Stimulated activated naive B cell treated with anti-CD40 and anti-IgM and Interleukin-4, amounts not matched to agents 10 μg/mL and 1 μg/mL and 100 μg/mL, for 72 hours (primary cell): ENCODE results near the gene TMEM106B.
"Not testable (repeated sequence)": the region's sequence is repeated elsewhere in the genome, so short reads cannot be mapped to it uniquely, and the experiment has no call there.

Experiments
- ATAC-seq, 2 donors: fragments of 150-1000 bp; cut with Tn5 transposase; replicated peaks; 2 replicates each; pipeline ENCODE4 v1.10.0; 2021; ENCODE audit warnings: moderate library complexity in 1 of 2
- DNase-seq: peaks from one replicate; pipeline ENCODE4 v3.0.0; 2021
- H3K27ac Mint-ChIP-seq: one replicate; pipeline ENCODE4 v1.8.0; 2022; ENCODE audit warnings: mild to moderate bottlenecking, mixed read lengths
- H3K27me3 Mint-ChIP-seq, 2 donors: one replicate each; pipeline ENCODE4 v1.8.0; 2022; ENCODE audit warnings: mixed read lengths in 2 of 2
- H3K36me3 Mint-ChIP-seq, 2 donors: one replicate each; pipeline ENCODE4 v1.8.0; 2022; ENCODE audit warnings: mixed read lengths in 2 of 2, mild to moderate bottlenecking in 1 of 2
- H3K4me1 Mint-ChIP-seq, 2 donors: one replicate each; pipeline ENCODE4 v1.8.0; 2022; ENCODE audit warnings: mixed read lengths in 2 of 2, mild to moderate bottlenecking in 1 of 2
- H3K4me3 Mint-ChIP-seq, 2 donors: one replicate each; pipeline ENCODE4 v1.8.0; 2022; ENCODE audit warnings: mild to moderate bottlenecking in 2 of 2, mixed read lengths in 2 of 2, moderate library complexity in 1 of 2
- H3K9me3 Mint-ChIP-seq, 2 donors: one replicate each; pipeline ENCODE4 v1.8.0; 2022; ENCODE audit warnings: mixed read lengths in 2 of 2, mild to moderate bottlenecking in 1 of 2

TMEM106B gene

DNA sequence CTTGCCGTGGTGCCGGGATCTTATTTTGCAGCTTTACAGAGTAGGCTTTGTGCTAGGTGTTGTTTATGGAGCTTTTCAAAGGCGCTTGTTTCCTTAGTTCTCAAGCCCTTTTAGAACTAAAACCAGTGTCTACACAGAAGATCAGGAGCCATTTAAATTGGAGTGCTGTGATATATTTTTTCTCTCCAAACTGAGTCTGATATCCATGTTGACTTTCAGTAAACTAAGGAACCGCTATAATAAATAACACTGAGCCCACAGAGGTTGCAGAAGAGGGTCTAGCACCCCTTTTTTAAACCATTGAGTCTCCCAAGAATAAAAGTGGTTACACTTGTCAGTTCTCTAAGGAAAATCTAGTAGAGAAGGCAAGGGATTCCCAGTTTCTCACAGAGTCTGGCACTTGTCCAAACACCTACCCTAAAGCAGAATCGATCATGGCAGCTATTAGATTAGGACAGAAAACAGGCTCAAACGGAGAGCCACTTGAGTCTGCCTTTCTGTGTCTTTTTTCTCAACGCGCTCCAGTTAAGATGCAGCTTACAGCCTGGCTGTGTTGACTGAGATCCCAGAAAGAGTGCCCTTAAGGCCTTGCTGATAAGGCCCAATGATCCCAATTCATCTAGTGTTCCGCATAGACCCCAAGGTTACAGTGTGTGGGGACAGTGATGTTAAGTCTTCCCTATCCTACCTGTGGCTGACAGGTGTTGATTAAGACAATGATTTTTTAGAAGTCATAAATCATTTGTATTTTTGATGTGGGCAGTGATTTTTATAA, 804 bp downstream of the TMEM106B start:
- Mint-ChIP-seq H3K27me3 (peaks cover 11 to 16% of the 10 kb centered on the region in 2 donors), H3K36me3 (peaks cover 16 to 21% of the 10 kb centered on the region in 2 donors), H3K4me3 (peak overlapping the region; percentile 92 to 98), H3K9me3 (no peaks in the 10 kb centered on the region), H3K27ac (peak overlapping the region; percentile 90), H3K4me1 (peaks cover 13 to 24% of the 10 kb centered on the region in 2 donors)
- DNase-seq: no peak
- no peak for ATAC-seq

GRCh38 chr7:12217311-12217710, 6.2 kb downstream of the TMEM106B start:
- no peaks in the 10 kb centered on the region for H3K27me3 Mint-ChIP-seq
- peaks cover 43 to 56% of the 10 kb centered on the region in 2 donors for H3K36me3 Mint-ChIP-seq
- H3K27ac Mint-ChIP-seq: no peak overlapping the region
- DNase-seq: no peak
- peaks cover 14 to 26% of the 10 kb centered on the region in 2 donors for H3K4me1 Mint-ChIP-seq
- ATAC-seq: no peak
- H3K4me3 Mint-ChIP-seq: no peak overlapping the region
- no peaks in the 10 kb centered on the region for H3K9me3 Mint-ChIP-seq

DNA sequence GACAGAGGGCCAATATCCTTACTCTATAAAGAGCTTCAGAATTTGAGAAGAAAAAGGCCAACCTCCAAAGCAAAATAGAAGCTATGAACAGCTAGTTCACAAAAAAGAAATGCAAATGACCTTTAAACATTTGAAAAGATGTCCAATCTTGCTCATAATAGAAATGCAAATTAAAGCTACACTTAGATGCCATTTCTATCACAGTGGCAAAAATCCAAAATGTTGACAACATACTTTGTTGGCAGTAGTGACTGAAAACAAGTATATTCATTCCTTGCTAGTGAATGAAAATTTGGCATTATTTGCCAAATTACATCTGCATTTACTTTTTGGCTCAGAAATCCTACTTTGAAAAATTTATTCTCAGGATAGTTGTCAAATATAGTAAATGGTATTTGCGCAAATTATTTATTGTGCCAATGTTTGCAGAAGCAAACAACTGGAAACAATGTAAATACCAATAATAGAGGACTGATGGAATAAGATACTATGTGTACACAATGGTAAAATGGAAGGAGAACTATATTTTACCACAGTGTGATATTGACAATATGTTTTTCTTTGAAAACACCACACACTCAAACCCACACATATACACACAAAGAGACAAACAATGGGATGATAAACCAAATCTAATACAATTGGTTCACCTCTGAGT, 9.4 kb downstream of the TMEM106B start:
- no peak overlapping the region for H3K27ac Mint-ChIP-seq
- ATAC-seq (no peak), DNase-seq (no peak)
- H3K4me3 Mint-ChIP-seq: no peak overlapping the region
- peaks cover 42 to 59% of the 10 kb centered on the region in 2 donors for H3K36me3 Mint-ChIP-seq
- H3K9me3 Mint-ChIP-seq: peaks cover 0 to 2% of the 10 kb centered on the region in 2 donors
- H3K27me3 Mint-ChIP-seq: no peaks in the 10 kb centered on the region
- peaks cover 11 to 30% of the 10 kb centered on the region in 2 donors for H3K4me1 Mint-ChIP-seq

GRCh38 chr7:12221414-12221813, 10.3 kb downstream of the TMEM106B start:
- ATAC-seq: no peak
- Mint-ChIP-seq H3K4me1 (peaks cover 11 to 30% of the 10 kb centered on the region in 2 donors), H3K9me3 (peaks cover 0 to 2% of the 10 kb centered on the region in 2 donors), H3K4me3 (no peak overlapping the region), H3K36me3 (peaks cover 49 to 62% of the 10 kb centered on the region in 2 donors), H3K27ac (no peak overlapping the region), H3K27me3 (no peaks in the 10 kb centered on the region)
- no peak for DNase-seq

- ATAC-seq (peak; percentile 76 to 84), DNase-seq (no peak)
- Mint-ChIP-seq H3K36me3 (peaks cover 40 to 51% of the 10 kb centered on the region in 2 donors), H3K27me3 (no peaks in the 10 kb centered on the region), H3K4me1 (peaks cover 5 to 24% of the 10 kb centered on the region in 2 donors), H3K4me3 (no peak overlapping the region), H3K27ac (no peak overlapping the region), H3K9me3 (peaks cover 0 to 2% of the 10 kb centered on the region in 2 donors)
These were observed 11.9 kb downstream of the TMEM106B start for GRCh38 chr7:12222889-12223579.

- H3K36me3 Mint-ChIP-seq: peaks cover 27 to 43% of the 10 kb centered on the region in 2 donors
- H3K27ac Mint-ChIP-seq: not testable (repeated sequence)
These were observed 13.9 kb downstream of the TMEM106B start for GRCh38 chr7:12225017-12225416.

DNA sequence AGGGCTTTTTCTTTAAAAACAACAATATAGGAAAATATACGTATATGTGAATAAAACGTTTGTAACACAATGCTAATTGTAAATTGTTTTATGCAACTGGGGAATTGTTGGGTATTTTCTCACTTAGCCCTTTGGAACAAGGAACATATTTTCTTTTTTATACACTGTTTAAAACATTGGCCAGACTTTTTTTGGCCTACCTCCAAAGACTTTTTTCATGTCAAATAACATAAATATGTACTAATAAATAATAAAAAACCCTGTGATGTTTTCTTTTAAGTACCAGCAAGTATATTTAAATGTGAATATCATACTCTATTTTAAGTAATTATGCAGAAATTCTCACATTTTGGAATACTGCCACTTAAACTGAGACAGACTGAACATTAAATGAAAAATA, 15.7 kb downstream of the TMEM106B start:
- Mint-ChIP-seq H3K36me3 (peaks cover 19 to 35% of the 10 kb centered on the region in 2 donors), H3K4me3 (no peak overlapping the region), H3K27ac (no peak overlapping the region), H3K9me3 (peaks cover 0 to 2% of the 10 kb centered on the region in 2 donors), H3K27me3 (no peaks in the 10 kb centered on the region), H3K4me1 (peaks cover 0 to 16% of the 10 kb centered on the region in 2 donors)
- DNase-seq: no peak
- ATAC-seq: no peak

More at GRCh38 chr7:12225017-12225416, 13.9 kb downstream of the TMEM106B start:
- H3K4me3 Mint-ChIP-seq, ATAC-seq, H3K27me3 Mint-ChIP-seq, DNase-seq, H3K9me3 Mint-ChIP-seq: not testable (repeated sequence)
- H3K4me1 Mint-ChIP-seq: peaks cover 5 to 24% of the 10 kb centered on the region in 2 donors

DNA sequence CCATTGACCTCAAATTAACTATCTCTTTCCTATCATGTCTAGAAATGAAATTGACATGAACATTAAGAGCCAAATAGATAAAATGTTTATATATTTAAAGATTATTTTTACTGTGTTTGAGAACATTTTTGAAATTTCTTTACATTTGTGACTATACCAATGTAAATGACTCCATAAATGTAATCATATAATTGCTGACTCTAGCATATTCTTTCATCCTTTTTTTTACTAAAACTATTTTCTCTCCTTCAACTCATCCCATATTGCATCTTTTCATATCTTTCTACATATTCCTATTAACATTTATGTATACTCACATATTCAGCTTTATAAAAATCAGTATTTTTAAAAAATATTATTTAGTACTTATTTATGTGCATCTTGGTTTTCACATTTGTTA, 16.9 kb downstream of the TMEM106B start:
- Mint-ChIP-seq H3K9me3 (peaks cover 0 to 2% of the 10 kb centered on the region in 2 donors), H3K36me3 (peaks cover 19 to 35% of the 10 kb centered on the region in 2 donors), H3K27me3 (no peaks in the 10 kb centered on the region), H3K4me1 (peaks cover 0 to 8% of the 10 kb centered on the region in 2 donors), H3K27ac (no peak overlapping the region), H3K4me3 (no peak overlapping the region)
- no peak for DNase-seq
- ATAC-seq: no peak

DNA sequence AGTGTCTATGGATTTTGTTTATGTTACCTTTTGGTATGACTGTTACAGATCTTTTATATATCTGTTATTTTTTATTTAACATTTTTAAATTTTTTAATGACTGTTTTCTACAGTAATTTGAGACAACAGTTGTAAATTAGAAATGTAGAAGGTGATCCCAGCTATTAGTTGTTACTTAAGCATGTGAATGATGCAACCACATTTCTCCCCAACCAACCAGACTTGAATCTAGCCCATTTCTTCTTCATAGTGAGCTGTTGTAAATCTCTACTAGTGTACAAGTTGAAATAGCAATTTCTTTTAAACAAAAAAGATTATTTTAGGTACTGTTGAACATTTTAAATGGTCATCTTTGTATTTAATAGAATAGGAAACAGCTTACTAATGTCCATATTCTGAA, 18.0 kb downstream of the TMEM106B start:
- ATAC-seq: no peak
- H3K36me3 Mint-ChIP-seq: peaks cover 19 to 38% of the 10 kb centered on the region in 2 donors

GRCh38 chr7:12231097-12231496, 20.0 kb downstream of the TMEM106B start:
- ATAC-seq: no peak

More for the DNA sequence above, 18.0 kb downstream of the TMEM106B start:
- Mint-ChIP-seq H3K27ac (no peak overlapping the region), H3K27me3 (no peaks in the 10 kb centered on the region), H3K4me3 (no peak overlapping the region), H3K4me1 (peaks cover 0 to 6% of the 10 kb centered on the region in 2 donors), H3K9me3 (peaks cover 0 to 2% of the 10 kb centered on the region in 2 donors)
- no peak for DNase-seq

DNA sequence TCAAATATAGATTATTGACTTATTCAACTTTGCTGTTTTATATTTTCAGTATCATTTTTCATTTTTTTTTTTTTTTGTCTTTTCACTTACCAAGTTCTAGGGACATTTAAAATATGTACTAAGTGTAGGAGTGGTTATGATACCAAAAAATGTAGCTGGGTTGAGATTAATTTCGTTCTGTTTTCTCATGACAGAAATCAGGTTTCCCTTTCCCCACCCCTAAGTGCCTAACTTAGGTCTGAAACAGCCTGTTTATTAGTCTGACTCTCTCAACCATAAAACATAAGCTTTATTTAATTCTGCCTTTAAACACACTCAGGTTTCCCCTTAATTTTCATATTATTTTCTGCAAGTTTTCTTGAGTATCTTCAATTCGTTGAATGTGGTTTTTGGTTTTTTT, 22.1 kb downstream of the TMEM106B start:
- Mint-ChIP-seq H3K4me1 (peaks cover 2 to 12% of the 10 kb centered on the region in 2 donors), H3K27me3 (no peaks in the 10 kb centered on the region), H3K4me3 (no peak overlapping the region), H3K9me3 (peaks cover under 1 to 1% of the 10 kb centered on the region in 2 donors), H3K27ac (no peak overlapping the region), H3K36me3 (peaks cover 13 to 27% of the 10 kb centered on the region in 2 donors)
- no peak for DNase-seq
- ATAC-seq: no peak

More at GRCh38 chr7:12231097-12231496, 20.0 kb downstream of the TMEM106B start:
- Mint-ChIP-seq H3K27me3 (no peaks in the 10 kb centered on the region), H3K4me3 (no peak overlapping the region), H3K4me1 (peaks cover 2 to 12% of the 10 kb centered on the region in 2 donors), H3K36me3 (peaks cover 8 to 25% of the 10 kb centered on the region in 2 donors), H3K9me3 (no peaks in the 10 kb centered on the region), H3K27ac (no peak overlapping the region)
- no peak for DNase-seq

GRCh38 chr7:12234334-12234865, 23.3 kb downstream of the TMEM106B start:
- Mint-ChIP-seq H3K27me3 (no peaks in the 10 kb centered on the region), H3K4me3 (no peak overlapping the region), H3K36me3 (peaks cover 18 to 31% of the 10 kb centered on the region in 2 donors), H3K4me1 (peaks cover 2 to 14% of the 10 kb centered on the region in 2 donors), H3K9me3 (peaks cover 2 to 5% of the 10 kb centered on the region in 2 donors), H3K27ac (no peak overlapping the region)
- no peak for ATAC-seq
- DNase-seq: no peak

DNA sequence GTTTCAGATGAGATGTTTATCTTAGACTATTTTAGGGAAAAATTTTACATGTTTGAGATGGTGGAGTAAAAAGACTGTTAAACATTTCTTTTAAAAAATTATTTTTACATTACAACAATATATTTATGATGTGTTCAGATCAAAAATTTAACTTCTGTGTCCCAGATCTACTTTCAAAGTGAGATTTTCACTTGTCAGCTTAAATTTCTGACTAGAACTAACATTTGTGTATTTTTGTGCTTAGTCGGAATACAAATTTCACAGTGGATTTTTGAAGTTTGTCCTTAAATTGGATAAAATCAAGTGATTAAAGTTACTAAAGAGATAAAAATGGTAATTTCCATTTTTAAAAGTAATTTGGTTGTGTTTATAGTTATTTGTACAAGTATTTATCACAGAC, 24.9 kb downstream of the TMEM106B start:
- H3K36me3 Mint-ChIP-seq: peaks cover 18 to 26% of the 10 kb centered on the region in 2 donors
- no peaks in the 10 kb centered on the region for H3K27me3 Mint-ChIP-seq
- H3K4me1 Mint-ChIP-seq: peaks cover 8 to 25% of the 10 kb centered on the region in 2 donors
- peaks cover 2 to 5% of the 10 kb centered on the region in 2 donors for H3K9me3 Mint-ChIP-seq
- H3K27ac Mint-ChIP-seq: no peak overlapping the region
- ATAC-seq (no peak), DNase-seq (no peak)
- no peak overlapping the region for H3K4me3 Mint-ChIP-seq

GRCh38 chr7:12237007-12237406, 25.9 kb downstream of the TMEM106B start:
- DNase-seq (no peak), ATAC-seq (no peak)
- H3K27ac Mint-ChIP-seq: no peak overlapping the region
- no peak overlapping the region for H3K4me3 Mint-ChIP-seq
- H3K4me1 Mint-ChIP-seq: peaks cover 8 to 25% of the 10 kb centered on the region in 2 donors
- H3K27me3 Mint-ChIP-seq: no peaks in the 10 kb centered on the region
- H3K9me3 Mint-ChIP-seq: peaks cover 2 to 5% of the 10 kb centered on the region in 2 donors
- H3K36me3 Mint-ChIP-seq: peaks cover 21 to 27% of the 10 kb centered on the region in 2 donors
